WI38 (cell line): Measurements from ENCODE around the gene APBA2.

Experiments
- H3K4me3 ChIP-seq: 2 replicates; pipeline ENCODE4 v1.5.1; 2011; ENCODE audit warnings: low read depth, mild to moderate bottlenecking, control low read depth, low read length
- CTCF ChIP-seq: IDR thresholded peaks from 2 replicates; pipeline ENCODE4 v1.5.1; 2012; ENCODE audit warnings: low read depth, mild to moderate bottlenecking, control low read depth, low read length

APBA2 gene

GRCh38 chr15:29008846-29009245 lies 123.1 kb downstream of the APBA2 start:
- no peak overlapping the region for H3K4me3 ChIP-seq
- no peak for TF ChIP-seq CTCF

- TF ChIP-seq CTCF, result no peak
- no peak overlapping the region for H3K4me3 ChIP-seq
Measured at GRCh38 chr15:29012097-29012496, 126.3 kb downstream of the APBA2 start.

- H3K4me3 ChIP-seq, result no peak overlapping the region
- no peak for TF ChIP-seq CTCF
Measured at GRCh38 chr15:29014493-29014892, 128.7 kb downstream of the APBA2 start.

- H3K4me3 ChIP-seq, result no peak overlapping the region
- no peak for TF ChIP-seq CTCF
Measured at GRCh38 chr15:29016518-29016917, 130.7 kb downstream of the APBA2 start.

GRCh38 chr15:29018120-29018805 lies 132.5 kb downstream of the APBA2 start:
- TF ChIP-seq CTCF, result no peak

GRCh38 chr15:29018995-29019976 lies 133.5 kb downstream of the APBA2 start:
- no peak overlapping the region for H3K4me3 ChIP-seq
- TF ChIP-seq CTCF, result no peak

More at GRCh38 chr15:29018120-29018805, 132.5 kb downstream of the APBA2 start:
- H3K4me3 ChIP-seq, result no peak overlapping the region

- no peak for TF ChIP-seq CTCF
- H3K4me3 ChIP-seq, result no peak overlapping the region
Measured at GRCh38 chr15:29021857-29022256, 136.1 kb downstream of the APBA2 start.
